GM12878 (cell line): ENCODE measurements around the gene RYR2. TPM values are rescaled to one million over a fixed set of nuclear protein-coding genes. Genes with fewer than 3 reads are reported as not detected.

Source experiments
- ATAC-seq: fragments of 200-7000 bp; cut with Tn5 transposase; 3 replicates; pipeline ENCODE4 v1.9.1; 2020; ENCODE audit warnings: mild to moderate bottlenecking, moderate library complexity
- BruUV-seq: library from RNA; stranded (reverse); fragments of 400-500 nt; replicated peaks from 2 replicates; lab custom pipeline; 2021; lab: Mats Ljungman, UMichigan
- CTCF ChIA-PET: fragments of 300-600 bp; sonication (Branson Sonifier 250); formaldehyde crosslinking; extraction: SDS; loops from one replicate; lab custom pipeline; 2021; ENCODE audit warnings: inconsistent platforms; lab: Yijun Ruan, JAX
- POLR2A ChIA-PET: fragments of 350-600 bp; formaldehyde crosslinking; extraction: SDS; loops from one replicate; lab custom pipeline; 2021; ENCODE audit warnings: inconsistent platforms; lab: Charles Lee
- RAD21 ChIA-PET: fragments of 300-600 bp; sonication (Branson Sonifier 250); formaldehyde crosslinking; loops from one replicate; lab custom pipeline; 2023; ENCODE audit warnings: antibody characterized with exemption; ENCODE audit not compliant: unreplicated experiment; lab: Charles Lee
- SMC1A ChIA-PET: fragments of 300-600 bp; sonication (Branson Sonifier 250); formaldehyde crosslinking; loops from one replicate; lab custom pipeline; 2023; ENCODE audit not compliant: unreplicated experiment, uncharacterized antibody; lab: Charles Lee
- DNase-seq: peaks from one replicate; pipeline ENCODE4 v3.0.0-alpha.2; 2011; ENCODE audit warnings: low read depth, low spot score
- FAIRE-seq: peaks from 3 replicates; lab custom pipeline; 2011; peaks lifted over from hg19 to GRCh38; lab: Jason Lieb, UNC
- H2AFZ ChIP-seq: 2 replicates; pipeline ENCODE4 v1.6.0; 2011; ENCODE audit warnings: low read depth, low read length, control low read depth; ENCODE audit not compliant: control insufficient read depth
- H3K27ac ChIP-seq: 2 replicates; pipeline ENCODE4 v1.5.1; 2011; ENCODE audit warnings: control low read depth; ENCODE audit not compliant: control insufficient read depth, insufficient read depth
- H3K27me3 ChIP-seq, 2 experiments: replicated peaks in 1 of 2; 2 replicates each; pipeline versions ENCODE4 v1.6.0 to v1.6.1; 2011; ENCODE audit warnings: low read length in 1 of 2; ENCODE audit not compliant: control insufficient read depth in 2 of 2, insufficient read depth in 2 of 2
- H3K36me3 ChIP-seq, 2 experiments: 2 replicates each; pipeline ENCODE4 v1.5.1; 2011; ENCODE audit warnings: low read length in 1 of 2; ENCODE audit not compliant: control insufficient read depth in 2 of 2, insufficient read depth in 2 of 2
- H3K4me1 ChIP-seq: 2 replicates; pipeline ENCODE4 v1.6.1; 2011; ENCODE audit warnings: mild to moderate bottlenecking, low read length, moderate library complexity, mixed read lengths; ENCODE audit not compliant: control insufficient read depth, insufficient read depth
- H3K4me2 ChIP-seq: 2 replicates; pipeline ENCODE4 v1.6.0; 2011; ENCODE audit warnings: control low read depth; ENCODE audit not compliant: control insufficient read depth, insufficient read depth
- H3K4me3 ChIP-seq: fragments of 200-600 bp; sonication (generic); 2 replicates; pipeline ENCODE4 v1.5.1; 2016
- H3K79me2 ChIP-seq: 2 replicates; pipeline ENCODE4 v1.6.0; 2011; ENCODE audit warnings: low read length; ENCODE audit not compliant: control insufficient read depth, insufficient read depth
- H3K9ac ChIP-seq: 2 replicates; pipeline ENCODE4 v1.8.0; 2011; ENCODE audit warnings: low read length, control low read depth, mixed read lengths; ENCODE audit not compliant: control insufficient read depth, insufficient read depth
- H3K9me3 ChIP-seq: replicated peaks from 3 replicates; pipeline ENCODE4 v1.5.1; 2011; ENCODE audit warnings: mild to moderate bottlenecking, low read length; ENCODE audit not compliant: control insufficient read depth, insufficient read depth
- H4K20me1 ChIP-seq: 2 replicates; pipeline ENCODE4 v1.6.0; 2011; ENCODE audit not compliant: control insufficient read depth, insufficient read depth
- BMI1 ChIP-seq: fragments of 450-650 bp; IDR thresholded peaks from 2 replicates; pipeline ENCODE4 v1.6.1; 2016; ENCODE audit warnings: mild to moderate bottlenecking, moderate library complexity, borderline replicate concordance
- CBFB ChIP-seq: IDR thresholded peaks from 2 replicates; pipeline ENCODE4 v1.6.1; 2016; ENCODE audit warnings: antibody characterized with exemption, low read depth
- CHD4 ChIP-seq: fragments of 200-600 bp; sonication (generic); IDR thresholded peaks from 2 replicates; pipeline ENCODE4 v1.6.1; 2016; ENCODE audit warnings: mild to moderate bottlenecking
- CREM ChIP-seq: IDR thresholded peaks from 2 replicates; pipeline ENCODE4 v1.6.1; 2014; ENCODE audit warnings: antibody characterized with exemption, low read depth
- EP300 ChIP-seq, 2 experiments: fragments of 150-350 bp in 1 of 2; IDR thresholded peaks; 2 replicates each; pipeline ENCODE4 v1.6.1; 2011 to 2012; ENCODE audit warnings: low read depth in 2 of 2, low read length in 2 of 2, borderline replicate concordance in 1 of 2, improper control_type of control experiment in 1 of 2, inconsistent platforms in 1 of 2; ENCODE audit not compliant: control insufficient read depth in 1 of 2
- FOS ChIP-seq: IDR thresholded peaks from 3 replicates; pipeline ENCODE4 v1.6.1; 2011; ENCODE audit warnings: borderline replicate concordance; ENCODE audit not compliant: insufficient read length; ENCODE audit errors: extremely low read depth
- IKZF2 ChIP-seq, 2 experiments: fragments of 450-650 bp; IDR thresholded peaks; 2 replicates each; pipeline ENCODE4 v1.6.1; 2017; ENCODE audit warnings: mild to moderate bottlenecking in 2 of 2, moderate library complexity in 2 of 2
- MYB ChIP-seq: fragments of 150-350 bp; IDR thresholded peaks from 2 replicates; pipeline ENCODE4 v1.6.1; 2014; ENCODE audit warnings: mild to moderate bottlenecking, low read depth, low read length, borderline replicate concordance
- NFYB ChIP-seq: IDR thresholded peaks from 2 replicates; pipeline ENCODE4 v1.6.1; 2011; ENCODE audit warnings: low read depth, mild to moderate bottlenecking, low read length, improper control_type of control experiment, moderate library complexity; ENCODE audit not compliant: insufficient read depth
- SIN3A ChIP-seq: IDR thresholded peaks from 2 replicates; pipeline ENCODE4 v1.6.1; 2012; ENCODE audit warnings: low read depth, low read length, improper control_type of control experiment
- SMAD5 ChIP-seq: IDR thresholded peaks from 2 replicates; pipeline ENCODE4 v1.6.1; 2016; ENCODE audit warnings: antibody characterized with exemption, low read depth
- SREBF1 ChIP-seq: IDR thresholded peaks from 2 replicates; pipeline ENCODE4 v1.6.1; 2012; ENCODE audit warnings: mild to moderate bottlenecking, low read length
- SUPT20H ChIP-seq: IDR thresholded peaks from 2 replicates; pipeline ENCODE4 v1.6.1; 2011; ENCODE audit warnings: low read depth, mild to moderate bottlenecking, low read length, moderate library complexity, borderline replicate concordance; ENCODE audit not compliant: control insufficient read depth
- WGBS: methylation state at CpG from one replicate; pipeline ENCODE4 v1.1.6; 2016; ENCODE audit warnings: low lambda C conversion rate; ENCODE audit not compliant: insufficient replicate concordance, insufficient coverage; ENCODE audit errors: missing lambda C conversion rate; 5-methylcytosine and 5-hydroxymethylcytosine counted together
- in situ Hi-C: fragments of 300-500 bp; cut with MboI; formaldehyde crosslinking; loops from 9 replicates; pipeline ENCODE4 v1.14.3; 2018; ENCODE audit warnings: mixed read lengths
- intact Hi-C: fragments of 100-400 bp; cut with micrococcal nuclease; formaldehyde crosslinking; loops from one replicate; pipeline ENCODE4 v1.14.2; 2022; ENCODE audit not compliant: unreplicated experiment
- polyA plus RNA-seq, 11 experiments: library from polyadenylated mRNA; depleted of rRNA in 4 of 11; unstranded in 6 of 11; stranded (reverse) in 5 of 11; fragments of >200 nt; fragmentation: Nextera tagmentation in 4 of 11; fragmentation: Illumina TruSeq in 1 of 11; extraction: Ambion mirVana in 4 of 11; extraction: Trizol in 1 of 11; gene quantifications; 1 replicate in 1 of 11; 2 replicates in 10 of 11; pipeline versions ENCODE4 v1.2.1 to v1.2.3, GENCODE V29; 2011 to 2016; ENCODE audit warnings: inconsistent platforms in 2 of 11, missing spikeins in 2 of 11, low read depth in 1 of 11
- total RNA-seq, 4 experiments: library from RNA; depleted of rRNA in 3 of 4; stranded (reverse); fragments of >200 nt in 3 of 4; fragmentation: Illumina TruSeq in 1 of 4; extraction: Trizol in 1 of 4; gene quantifications; 2 replicates each; pipeline versions ENCODE4 v1.2.1 to v1.2.3, GENCODE V29; 2013 to 2021
- TF ChIP-seq, protein P1 (sequence below): IDR thresholded peaks from 2 replicates; pipeline ENCODE4 v1.6.1; 2011; ENCODE audit warnings: mild to moderate bottlenecking, low read depth, low read length, moderate library complexity; ENCODE audit not compliant: insufficient replicate concordance
- TF ChIP-seq, protein P2 (sequence below): IDR thresholded peaks from 2 replicates; pipeline ENCODE4 v1.6.1; 2012; ENCODE audit warnings: low read depth, low read length, improper control_type of control experiment
- TF ChIP-seq, protein P3 (sequence below): fragments of 450-650 bp; IDR thresholded peaks from 2 replicates; pipeline ENCODE4 v1.6.1; 2018; ENCODE audit warnings: borderline replicate concordance, mild to moderate bottlenecking; ENCODE audit not compliant: partially characterized antibody
- TF ChIP-seq, protein P4 (sequence below): fragments of 450-650 bp; formaldehyde crosslinking; IDR thresholded peaks from 2 replicates; pipeline ENCODE4 v1.4.0; 2022; ENCODE audit warnings: mild to moderate bottlenecking, moderate library complexity

Gene RYR2
- total and polyA plus RNA-seq, 10 of the 15 experiments (the other 5 are each of a cell fraction or from before 2014, with no cell fraction given): 0.01 to 0.04 TPM; not detected in 8

DNA sequence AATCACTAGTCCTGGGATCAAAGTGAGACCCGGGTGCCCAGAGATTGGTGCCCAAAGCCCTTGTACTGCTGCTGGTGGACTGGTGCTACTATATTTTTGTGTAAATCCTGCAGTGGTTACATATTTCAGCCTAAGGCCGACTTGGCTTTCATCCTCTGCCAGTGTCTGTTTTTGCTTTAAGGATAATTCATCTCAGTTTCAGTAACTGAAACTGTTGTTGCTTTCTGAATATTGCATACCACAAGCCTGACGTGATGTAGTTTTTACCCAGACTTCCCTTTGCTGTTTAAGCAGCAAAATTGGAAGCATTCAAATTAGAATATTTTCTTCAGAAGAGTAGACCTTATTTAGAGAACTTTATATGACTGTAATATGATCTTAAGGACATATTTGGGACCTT, 341.8 kb downstream of the RYR2 start:
- WGBS: 16% methylated on average over 3 of the region's 3 CpGs
- ATAC-seq (no peak), FAIRE-seq (no peak), DNase-seq (no peak)
- Histone ChIP-seq H4K20me1 (no peaks in the 10 kb centered on the region), H2AFZ (no peak overlapping the region), H3K9me3 (no peaks in the 10 kb centered on the region), H3K4me2 (no peak overlapping the region), H3K4me1 (no peaks in the 10 kb centered on the region), H3K9ac (no peak overlapping the region), H3K4me3 (no peak overlapping the region), H3K36me3 (no peaks in the 10 kb centered on the region), H3K27ac (no peak overlapping the region), H3K79me2 (no peaks in the 10 kb centered on the region), H3K27me3 (no peaks in the 10 kb centered on the region)
- intact Hi-C loops: no loop called here
- ChIA-PET SMC1A (no interaction called here), RAD21 (no interaction called here), POLR2A (no interaction called here), CTCF (no interaction called here)
- in situ Hi-C loops: loop anchor here (10.0 kb wide), 2 partner anchors 629 to 1279 kb away; no protein-coding TSS in a partner anchor
- no TSS peak for BruUV-seq
- no peak for TF ChIP-seq EP300 (IDR thresholded peaks at IDR 0.05; ENCODE audit: borderline replicate concordance in 1 of 2, control insufficient read depth in 1 of 2, low read depth in 2 of 2, low read length in 2 of 2)
- TF ChIP-seq, protein P1, sequence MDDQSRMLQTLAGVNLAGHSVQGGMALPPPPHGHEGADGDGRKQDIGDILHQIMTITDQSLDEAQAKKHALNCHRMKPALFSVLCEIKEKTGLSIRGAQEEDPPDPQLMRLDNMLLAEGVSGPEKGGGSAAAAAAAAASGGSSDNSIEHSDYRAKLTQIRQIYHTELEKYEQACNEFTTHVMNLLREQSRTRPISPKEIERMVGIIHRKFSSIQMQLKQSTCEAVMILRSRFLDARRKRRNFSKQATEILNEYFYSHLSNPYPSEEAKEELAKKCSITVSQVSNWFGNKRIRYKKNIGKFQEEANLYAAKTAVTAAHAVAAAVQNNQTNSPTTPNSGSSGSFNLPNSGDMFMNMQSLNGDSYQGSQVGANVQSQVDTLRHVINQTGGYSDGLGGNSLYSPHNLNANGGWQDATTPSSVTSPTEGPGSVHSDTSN: no peak
- no peak for TF ChIP-seq FOS
- no peak for TF ChIP-seq SUPT20H
- TF ChIP-seq NFYB: no peak
- TF ChIP-seq BMI1: no peak
- TF ChIP-seq SIN3A: no peak
- TF ChIP-seq MYB: no peak
- no peak for TF ChIP-seq SMAD5
- TF ChIP-seq, protein P2, sequence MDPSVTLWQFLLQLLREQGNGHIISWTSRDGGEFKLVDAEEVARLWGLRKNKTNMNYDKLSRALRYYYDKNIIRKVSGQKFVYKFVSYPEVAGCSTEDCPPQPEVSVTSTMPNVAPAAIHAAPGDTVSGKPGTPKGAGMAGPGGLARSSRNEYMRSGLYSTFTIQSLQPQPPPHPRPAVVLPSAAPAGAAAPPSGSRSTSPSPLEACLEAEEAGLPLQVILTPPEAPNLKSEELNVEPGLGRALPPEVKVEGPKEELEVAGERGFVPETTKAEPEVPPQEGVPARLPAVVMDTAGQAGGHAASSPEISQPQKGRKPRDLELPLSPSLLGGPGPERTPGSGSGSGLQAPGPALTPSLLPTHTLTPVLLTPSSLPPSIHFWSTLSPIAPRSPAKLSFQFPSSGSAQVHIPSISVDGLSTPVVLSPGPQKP: no peak
- no peak for TF ChIP-seq SREBF1
- TF ChIP-seq, protein P3, sequence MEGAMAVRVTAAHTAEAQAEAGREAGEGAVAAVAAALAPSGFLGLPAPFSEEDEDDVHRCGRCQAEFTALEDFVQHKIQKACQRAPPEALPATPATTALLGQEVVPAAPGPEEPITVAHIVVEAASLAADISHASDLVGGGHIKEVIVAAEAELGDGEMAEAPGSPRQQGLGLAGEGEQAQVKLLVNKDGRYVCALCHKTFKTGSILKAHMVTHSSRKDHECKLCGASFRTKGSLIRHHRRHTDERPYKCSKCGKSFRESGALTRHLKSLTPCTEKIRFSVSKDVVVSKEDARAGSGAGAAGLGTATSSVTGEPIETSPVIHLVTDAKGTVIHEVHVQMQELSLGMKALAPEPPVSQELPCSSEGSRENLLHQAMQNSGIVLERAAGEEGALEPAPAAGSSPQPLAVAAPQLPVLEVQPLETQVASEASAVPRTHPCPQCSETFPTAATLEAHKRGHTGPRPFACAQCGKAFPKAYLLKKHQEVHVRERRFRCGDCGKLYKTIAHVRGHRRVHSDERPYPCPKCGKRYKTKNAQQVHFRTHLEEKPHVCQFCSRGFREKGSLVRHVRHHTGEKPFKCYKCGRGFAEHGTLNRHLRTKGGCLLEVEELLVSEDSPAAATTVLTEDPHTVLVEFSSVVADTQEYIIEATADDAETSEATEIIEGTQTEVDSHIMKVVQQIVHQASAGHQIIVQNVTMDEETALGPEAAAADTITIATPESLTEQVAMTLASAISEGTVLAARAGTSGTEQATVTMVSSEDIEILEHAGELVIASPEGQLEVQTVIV: no peak
- no peak for TF ChIP-seq CBFB
- TF ChIP-seq, protein P4, sequence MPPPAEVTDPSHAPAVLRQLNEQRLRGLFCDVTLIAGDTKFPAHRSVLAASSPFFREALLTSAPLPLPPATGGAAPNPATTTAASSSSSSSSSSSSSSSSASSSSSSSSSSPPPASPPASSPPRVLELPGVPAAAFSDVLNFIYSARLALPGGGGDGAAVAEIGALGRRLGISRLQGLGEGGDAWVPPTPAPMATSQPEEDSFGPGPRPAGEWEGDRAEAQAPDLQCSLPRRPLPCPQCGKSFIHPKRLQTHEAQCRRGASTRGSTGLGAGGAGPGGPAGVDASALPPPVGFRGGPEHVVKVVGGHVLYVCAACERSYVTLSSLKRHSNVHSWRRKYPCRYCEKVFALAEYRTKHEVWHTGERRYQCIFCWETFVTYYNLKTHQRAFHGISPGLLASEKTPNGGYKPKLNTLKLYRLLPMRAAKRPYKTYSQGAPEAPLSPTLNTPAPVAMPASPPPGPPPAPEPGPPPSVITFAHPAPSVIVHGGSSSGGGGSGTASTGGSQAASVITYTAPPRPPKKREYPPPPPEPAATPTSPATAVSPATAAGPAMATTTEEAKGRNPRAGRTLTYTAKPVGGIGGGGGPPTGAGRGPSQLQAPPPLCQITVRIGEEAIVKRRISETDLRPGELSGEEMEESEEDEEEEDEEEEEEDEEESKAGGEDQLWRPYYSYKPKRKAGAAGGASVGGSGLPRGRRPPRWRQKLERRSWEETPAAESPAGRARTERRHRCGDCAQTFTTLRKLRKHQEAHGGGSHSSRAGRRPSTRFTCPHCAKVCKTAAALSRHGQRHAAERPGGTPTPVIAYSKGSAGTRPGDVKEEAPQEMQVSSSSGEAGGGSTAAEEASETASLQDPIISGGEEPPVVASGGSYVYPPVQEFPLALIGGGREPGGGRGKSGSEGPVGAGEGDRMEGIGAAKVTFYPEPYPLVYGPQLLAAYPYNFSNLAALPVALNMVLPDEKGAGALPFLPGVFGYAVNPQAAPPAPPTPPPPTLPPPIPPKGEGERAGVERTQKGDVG (CRISPR knock-in tag): no peak
- no peak for TF ChIP-seq CREM
- no peak for TF ChIP-seq CHD4
- no peak for TF ChIP-seq IKZF2 (IDR thresholded peaks at IDR 0.05)
